Measurements from ENCODE around the gene WDR45B.

The WDR45B gene

DNA sequence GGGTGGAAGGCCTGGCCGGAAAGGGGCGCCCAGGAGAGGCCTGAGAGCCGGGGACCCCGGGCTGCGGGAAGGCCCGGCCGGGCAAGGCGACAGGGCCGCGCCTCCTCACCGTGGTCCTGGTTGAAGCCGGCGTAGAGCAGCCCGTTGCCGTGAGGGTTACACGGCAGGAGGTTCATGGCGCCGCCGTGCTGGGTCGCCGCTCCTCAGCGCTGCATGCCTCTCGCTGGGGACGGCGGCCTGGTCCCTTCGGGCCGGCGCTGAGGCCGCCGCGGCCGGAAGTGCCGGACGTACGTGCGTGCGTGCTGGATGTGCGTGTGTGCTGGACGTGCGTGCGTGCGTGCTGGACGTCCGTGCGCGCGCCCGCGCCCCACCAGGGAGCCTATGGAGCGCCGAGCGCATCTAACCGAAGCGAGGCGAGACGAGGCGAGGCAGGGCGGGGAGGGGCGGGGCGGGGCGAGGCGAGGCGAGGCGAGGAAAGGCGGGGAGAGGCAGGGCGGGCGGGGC, at the start of gene WDR45B:
WDR45B (minus strand) TSS at position 280 of the 504 bp plus-strand sequence; CDS start at position 176, 104 bp downstream.
- no peaks in the 10 kb centered on the region for H3K27me3 ChIP-seq
- H3K4me1 ChIP-seq (ENCODE audit: control insufficient read depth in 1 of 2, insufficient read depth in 1 of 2, low read depth in 1 of 2, low read length in 1 of 2), result peaks cover 18% of the 10 kb centered on the region in 2 experiments
- H3K9me3 ChIP-seq, result no peaks in the 10 kb centered on the region
- peak within 1 kb of the TSS; percentile 91 for H3K27ac ChIP-seq
- peak within 1 kb of the TSS; percentile 86 to 94 for H3K4me3 ChIP-seq (ENCODE audit: low read depth in 1 of 2, low read length in 1 of 2)
- TF ChIP-seq, protein P1, sequence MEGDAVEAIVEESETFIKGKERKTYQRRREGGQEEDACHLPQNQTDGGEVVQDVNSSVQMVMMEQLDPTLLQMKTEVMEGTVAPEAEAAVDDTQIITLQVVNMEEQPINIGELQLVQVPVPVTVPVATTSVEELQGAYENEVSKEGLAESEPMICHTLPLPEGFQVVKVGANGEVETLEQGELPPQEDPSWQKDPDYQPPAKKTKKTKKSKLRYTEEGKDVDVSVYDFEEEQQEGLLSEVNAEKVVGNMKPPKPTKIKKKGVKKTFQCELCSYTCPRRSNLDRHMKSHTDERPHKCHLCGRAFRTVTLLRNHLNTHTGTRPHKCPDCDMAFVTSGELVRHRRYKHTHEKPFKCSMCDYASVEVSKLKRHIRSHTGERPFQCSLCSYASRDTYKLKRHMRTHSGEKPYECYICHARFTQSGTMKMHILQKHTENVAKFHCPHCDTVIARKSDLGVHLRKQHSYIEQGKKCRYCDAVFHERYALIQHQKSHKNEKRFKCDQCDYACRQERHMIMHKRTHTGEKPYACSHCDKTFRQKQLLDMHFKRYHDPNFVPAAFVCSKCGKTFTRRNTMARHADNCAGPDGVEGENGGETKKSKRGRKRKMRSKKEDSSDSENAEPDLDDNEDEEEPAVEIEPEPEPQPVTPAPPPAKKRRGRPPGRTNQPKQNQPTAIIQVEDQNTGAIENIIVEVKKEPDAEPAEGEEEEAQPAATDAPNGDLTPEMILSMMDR (IDR thresholded peaks at IDR 0.05), result no peak
- H3K36me3 ChIP-seq, result peaks cover 15% of the 10 kb centered on the region

DNA sequence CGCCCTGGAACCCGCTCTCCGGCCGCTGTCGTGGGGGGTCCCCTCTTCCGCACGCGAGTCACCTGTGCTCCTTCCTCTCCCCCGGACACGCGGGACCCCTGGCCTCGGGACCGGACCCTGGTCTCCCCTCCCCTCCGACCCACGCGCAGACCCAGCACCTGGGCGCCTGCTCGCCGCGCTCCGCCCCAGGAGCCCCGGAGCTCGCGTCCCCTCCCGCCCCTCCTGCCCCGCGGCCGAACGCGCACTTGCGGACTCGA, 49.5 kb upstream of the WDR45B start:
- TF ChIP-seq, protein P1 (IDR thresholded peaks at IDR 0.05), result no peak
- no peak overlapping the region for H3K27ac ChIP-seq
- H3K4me3 ChIP-seq (ENCODE audit: low read depth in 1 of 2, low read length in 1 of 2), result peak overlapping the region; percentile 38 to 65

DNA sequence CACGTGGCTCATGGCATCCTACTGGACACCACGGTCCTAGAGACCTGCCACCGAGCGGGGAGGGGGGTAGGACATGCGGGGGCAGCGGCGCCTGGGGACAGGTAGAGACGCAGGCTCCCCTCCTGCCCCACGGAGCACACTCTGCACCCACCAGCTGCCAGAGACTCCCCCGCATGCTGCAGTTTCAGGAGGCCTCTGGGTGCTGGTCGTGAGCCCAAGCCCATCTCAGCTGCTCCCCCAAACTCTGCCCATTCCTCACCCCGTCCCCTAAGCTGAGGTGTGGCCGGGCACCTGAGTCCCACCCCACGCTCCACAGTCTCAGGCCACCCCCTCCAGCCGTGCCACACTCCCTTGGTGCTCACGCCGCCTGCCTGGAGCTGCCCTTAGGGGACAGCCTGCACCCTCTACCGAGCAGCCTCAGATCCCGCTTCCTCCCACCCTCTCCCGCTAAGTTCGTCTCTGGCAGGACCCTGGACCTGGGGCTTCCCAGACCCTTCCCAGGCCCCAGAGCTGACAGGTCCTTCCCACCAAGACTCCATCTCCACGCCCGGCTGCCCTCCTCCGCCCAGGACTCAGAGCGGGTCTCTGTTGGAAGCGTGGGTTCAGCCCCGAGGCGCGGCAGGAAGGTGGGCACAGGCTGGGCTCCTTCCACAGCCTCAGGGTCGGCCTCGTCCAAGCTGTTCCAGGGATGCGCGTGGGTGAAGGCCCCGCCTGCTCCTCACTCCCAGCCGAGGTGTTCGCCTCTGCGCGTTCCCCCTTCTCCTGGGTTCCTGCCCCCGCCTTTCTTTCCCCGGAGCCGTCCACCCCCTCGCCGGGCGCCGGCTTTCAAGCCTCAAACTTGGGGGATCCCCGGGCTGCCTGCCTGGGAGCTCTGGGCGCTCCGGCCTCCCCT, 48.9 kb upstream of the WDR45B start:
- TF ChIP-seq, protein P1 (IDR thresholded peaks at IDR 0.05), result no peak
- Histone ChIP-seq H3K27me3 (peaks cover 70% of the 10 kb centered on the region), H3K9me3 (no peaks in the 10 kb centered on the region), H3K36me3 (no peaks in the 10 kb centered on the region), H3K4me1 (ENCODE audit: control insufficient read depth in 1 of 2, insufficient read depth in 1 of 2, low read depth in 1 of 2, low read length in 1 of 2) (peaks cover 16 to 20% of the 10 kb centered on the region in 2 experiments), H3K27ac (no peak overlapping the region), H3K4me3 (ENCODE audit: low read depth in 1 of 2, low read length in 1 of 2) (peak overlapping the region; percentile 38 to 65)

More for the DNA sequence above, 49.5 kb upstream of the WDR45B start:
- Histone ChIP-seq H3K36me3 (no peaks in the 10 kb centered on the region), H3K4me1 (ENCODE audit: control insufficient read depth in 1 of 2, insufficient read depth in 1 of 2, low read depth in 1 of 2, low read length in 1 of 2) (peaks cover 16 to 20% of the 10 kb centered on the region in 2 experiments), H3K9me3 (no peaks in the 10 kb centered on the region), H3K27me3 (peaks cover 70% of the 10 kb centered on the region)

DNA sequence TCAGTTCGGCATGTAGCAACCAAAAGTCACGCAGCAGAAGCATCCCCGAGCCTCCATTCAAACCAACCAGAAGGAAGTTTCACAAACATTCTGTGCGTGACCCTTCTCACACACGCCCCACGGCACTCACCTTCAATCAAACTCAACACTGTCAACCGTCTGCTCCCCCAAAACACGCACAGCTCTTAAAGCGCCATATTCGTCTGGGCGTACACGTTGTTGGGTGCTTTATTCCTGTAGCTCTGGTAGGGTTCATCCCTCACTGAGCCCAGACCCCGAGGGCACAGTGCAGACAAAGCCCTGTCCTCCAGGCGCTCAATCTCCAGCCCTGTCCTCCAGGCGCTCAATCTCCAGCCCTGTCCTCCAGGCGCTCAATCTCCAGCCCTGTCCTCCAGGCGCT, 48.0 kb upstream of the WDR45B start:
- TF ChIP-seq, protein P1 (IDR thresholded peaks at IDR 0.05), result no peak
- H3K27me3 ChIP-seq, result peaks cover 70% of the 10 kb centered on the region
- H3K4me1 ChIP-seq (ENCODE audit: control insufficient read depth in 1 of 2, insufficient read depth in 1 of 2, low read depth in 1 of 2, low read length in 1 of 2), result peaks cover 16 to 20% of the 10 kb centered on the region in 2 experiments
- H3K36me3 ChIP-seq, result no peaks in the 10 kb centered on the region
- no peaks in the 10 kb centered on the region for H3K9me3 ChIP-seq
- H3K4me3 ChIP-seq (ENCODE audit: low read depth in 1 of 2, low read length in 1 of 2), result no peak overlapping the region
- no peak overlapping the region for H3K27ac ChIP-seq

DNA sequence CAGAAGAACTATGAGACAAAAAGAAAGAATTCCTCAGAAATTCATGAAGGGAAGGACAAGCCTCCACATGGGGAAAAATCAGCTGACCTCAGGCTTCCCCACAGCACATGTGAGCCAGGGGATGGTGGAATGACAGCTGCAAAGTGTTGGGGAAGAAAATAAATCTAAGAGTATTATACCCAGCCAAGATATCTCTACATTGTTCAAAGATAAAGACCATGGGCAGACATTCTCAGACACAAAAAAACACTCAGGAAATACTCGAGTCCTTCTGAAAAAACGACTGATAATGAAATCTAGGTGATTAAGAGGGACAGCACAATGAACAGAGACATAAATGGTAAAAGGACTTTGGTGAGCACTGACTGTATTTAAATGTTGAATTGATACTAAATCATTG, 46.4 kb upstream of the WDR45B start:
- no peaks in the 10 kb centered on the region for H3K36me3 ChIP-seq
- peaks cover 16 to 20% of the 10 kb centered on the region in 2 experiments for H3K4me1 ChIP-seq (ENCODE audit: control insufficient read depth in 1 of 2, insufficient read depth in 1 of 2, low read depth in 1 of 2, low read length in 1 of 2)
- TF ChIP-seq, protein P1 (IDR thresholded peaks at IDR 0.05), result no peak
- no peak overlapping the region for H3K27ac ChIP-seq
- H3K4me3 ChIP-seq (ENCODE audit: low read depth in 1 of 2, low read length in 1 of 2), result no peak overlapping the region
- H3K9me3 ChIP-seq, result no peaks in the 10 kb centered on the region
- peaks cover 56% of the 10 kb centered on the region for H3K27me3 ChIP-seq
